HG03139 (cell line): ENCODE results near the gene TOR1AIP1.
"Not testable (repeated sequence)": the region's sequence is repeated elsewhere in the genome, so short reads cannot be mapped to it uniquely, and the experiment has no call there.

Experiments
- ATAC-seq: cut with Tn5 transposase; IDR thresholded peaks from one replicate; pipeline ENCODE4 v1.9.1; 2021; ENCODE audit not compliant: unreplicated experiment

TOR1AIP1 gene

DNA sequence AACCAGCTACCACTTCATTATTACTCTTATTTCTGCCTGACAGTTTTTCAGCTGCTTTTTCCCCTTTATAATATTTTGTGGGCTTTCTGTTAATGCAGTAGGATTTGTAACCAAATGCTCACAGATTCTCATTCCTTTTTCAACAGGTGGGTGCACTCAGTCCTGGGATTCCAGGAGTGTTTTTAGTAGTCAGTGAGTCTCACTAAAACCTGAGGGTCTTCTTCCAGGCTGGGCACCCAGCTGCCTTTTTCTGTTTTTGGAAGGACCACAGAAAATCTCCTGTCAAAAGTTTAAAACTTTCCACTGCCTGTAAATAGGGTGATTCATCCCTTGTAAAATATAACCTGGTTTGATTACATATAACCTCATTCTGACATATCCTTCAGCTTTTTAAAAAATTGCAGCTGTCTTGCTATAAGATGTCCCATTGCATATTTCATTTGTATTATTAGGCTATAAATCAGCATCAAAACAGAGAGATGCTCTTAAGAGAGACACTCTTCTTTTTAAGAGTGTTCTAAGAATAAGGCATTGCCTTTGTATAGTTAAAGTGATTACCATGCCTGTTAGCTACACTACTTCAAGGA, 55.7 kb downstream of the TOR1AIP1 start:
- ATAC-seq = no peak

DNA sequence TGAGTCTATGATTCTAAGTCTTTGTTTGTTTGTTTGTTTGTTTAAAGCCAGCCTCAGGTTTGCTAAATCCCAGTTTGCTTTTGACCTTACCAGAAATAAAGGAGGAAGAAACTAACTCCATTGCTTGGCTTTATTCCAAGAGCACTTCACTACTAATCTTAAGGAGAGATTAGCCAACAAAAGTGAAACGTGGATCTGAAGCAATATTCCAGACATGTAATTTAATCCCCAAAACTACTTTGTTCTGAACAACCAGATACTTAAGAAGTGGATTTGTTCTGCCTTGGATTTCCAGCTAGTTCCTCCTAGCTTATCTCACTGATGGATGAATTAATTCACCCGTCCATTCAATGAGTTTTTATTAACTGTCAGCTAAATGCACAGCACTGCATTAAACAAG, 56.7 kb downstream of the TOR1AIP1 start:
- ATAC-seq = no peak

DNA sequence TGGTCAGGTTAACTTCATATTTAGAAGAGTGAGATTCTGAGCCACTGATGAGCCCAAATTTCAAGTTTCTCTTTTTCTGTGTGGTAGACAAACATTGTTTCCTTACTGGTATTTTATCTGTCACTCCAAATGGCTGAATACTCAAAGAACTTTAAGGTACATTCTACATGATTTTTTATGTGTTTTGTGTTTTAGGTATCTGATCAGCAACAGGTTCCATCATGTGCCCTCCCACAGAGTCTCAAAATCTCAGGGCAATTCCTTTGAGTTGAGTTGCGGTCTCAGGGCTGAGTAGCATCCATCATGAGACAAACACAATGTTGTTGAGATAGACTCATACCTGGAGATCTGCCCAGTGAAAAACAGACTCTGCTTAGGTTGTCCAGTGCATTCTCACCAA, 57.9 kb downstream of the TOR1AIP1 start:
- ATAC-seq = no peak

DNA sequence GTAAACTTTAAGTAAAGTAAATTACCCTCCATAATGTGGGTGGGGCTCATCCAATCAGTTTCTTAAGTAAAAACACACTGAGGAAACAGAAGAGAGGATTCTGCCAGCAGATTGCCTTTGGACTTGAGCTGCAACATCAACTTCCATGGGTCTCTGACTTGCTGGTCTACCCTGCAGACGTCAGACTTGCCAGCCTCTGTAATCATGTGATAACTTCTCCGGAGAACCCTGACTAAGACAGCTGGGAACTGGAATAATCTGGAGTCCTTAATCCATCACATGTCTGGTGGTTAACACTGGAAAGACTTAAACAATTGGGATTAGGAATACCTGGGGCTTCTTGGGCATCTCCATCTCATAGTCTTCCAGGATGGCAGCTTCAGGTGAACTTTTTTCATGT, 59.4 kb downstream of the TOR1AIP1 start:
- no peak for ATAC-seq

DNA sequence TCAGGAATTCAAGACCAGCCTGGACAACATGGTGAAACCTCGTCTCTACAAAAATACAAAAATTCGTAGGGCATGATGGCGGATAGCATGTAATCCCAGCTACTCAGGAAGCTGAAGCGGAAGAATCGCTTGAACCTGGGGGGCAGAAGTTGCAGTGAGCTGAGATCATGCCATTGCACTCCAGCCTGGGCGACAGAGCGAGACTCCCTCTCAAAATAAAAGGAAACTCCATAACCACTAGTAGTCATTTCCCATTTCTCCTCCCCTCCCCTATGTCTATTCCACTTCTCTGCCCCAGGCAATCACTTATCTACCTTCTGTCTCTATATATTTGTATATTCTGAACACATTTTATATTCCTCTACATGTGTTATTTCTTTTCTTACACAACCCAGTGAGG, 68.6 kb downstream of the TOR1AIP1 start:
- no peak for ATAC-seq

DNA sequence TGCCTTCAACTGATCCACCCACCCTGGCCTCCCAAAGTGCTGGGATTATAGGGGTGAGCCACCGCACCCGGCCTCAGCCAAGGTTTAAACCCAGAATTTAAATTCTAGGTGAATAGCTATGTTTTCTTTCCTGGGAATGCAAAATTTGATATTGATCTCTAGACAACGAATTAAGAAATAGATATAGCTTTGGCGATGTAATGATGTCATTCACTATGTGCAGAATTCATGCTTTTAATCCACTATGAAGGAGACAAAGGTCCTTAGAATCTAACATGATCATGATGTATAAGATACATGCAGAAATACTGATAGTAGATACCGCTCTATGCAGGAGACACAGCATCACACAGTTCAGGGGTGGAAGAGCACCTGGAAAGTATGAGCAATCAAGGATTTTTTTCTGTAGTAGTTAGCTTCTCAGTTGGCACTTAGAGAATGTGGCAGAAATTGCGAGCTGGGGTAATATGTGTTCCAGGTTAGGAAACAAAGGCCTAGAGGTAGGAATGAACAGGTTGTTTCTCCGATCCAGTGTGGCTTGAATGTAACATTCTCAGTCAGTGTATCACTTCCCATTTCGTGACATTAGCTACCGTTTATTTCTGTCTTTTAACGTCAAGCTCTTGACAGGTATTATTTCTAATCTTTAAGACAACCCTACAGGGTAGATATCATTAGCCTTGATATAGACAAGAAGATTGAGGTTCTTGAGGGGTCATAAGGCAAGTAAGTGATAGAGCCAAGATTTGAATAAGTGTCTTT, 69.5 kb downstream of the TOR1AIP1 start:
- ATAC-seq = no peak

DNA sequence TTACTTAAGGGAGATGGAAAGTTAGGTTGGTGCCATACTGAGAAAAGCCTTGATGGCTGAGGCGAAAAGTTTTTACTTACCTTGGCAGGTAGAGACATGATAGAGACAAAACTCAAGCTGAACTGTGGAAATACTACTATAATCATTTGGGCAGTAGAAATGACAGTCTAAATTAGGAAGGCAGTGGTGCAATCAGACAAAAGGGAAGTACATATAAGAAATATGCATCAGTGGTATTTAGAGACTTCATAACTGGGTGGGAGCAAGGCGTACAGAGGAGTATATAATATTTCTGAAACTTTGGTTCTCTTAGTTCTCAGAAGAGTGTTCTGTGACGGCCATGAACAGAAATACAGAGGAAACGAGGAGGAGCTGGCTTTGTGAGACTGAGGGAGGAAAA, 70.1 kb downstream of the TOR1AIP1 start:
- ATAC-seq = no peak

DNA sequence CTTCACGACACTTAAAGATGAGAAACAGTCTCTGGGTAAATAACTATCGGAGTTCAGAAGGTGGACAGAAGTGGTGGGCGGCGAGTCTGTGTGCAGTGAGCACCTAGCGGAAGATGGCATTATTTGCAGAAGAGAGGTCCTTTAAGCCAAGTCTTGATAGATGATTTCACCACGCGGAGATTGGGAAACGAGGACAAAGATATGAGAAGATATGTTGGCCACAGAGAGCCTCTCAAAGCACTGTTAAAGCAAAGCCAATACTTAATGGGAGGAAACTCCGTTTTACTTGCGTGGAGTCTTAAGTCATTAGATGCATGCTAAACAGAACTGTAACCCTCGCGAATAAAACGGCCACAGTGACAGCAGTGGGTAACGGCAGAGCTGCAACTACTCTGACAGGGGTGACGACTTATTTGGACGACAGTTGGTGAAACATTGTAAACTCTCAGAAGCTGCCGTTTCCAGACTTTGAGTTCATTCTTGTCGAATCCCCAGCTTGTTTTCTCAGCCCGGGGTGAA, 71.9 kb downstream of the TOR1AIP1 start:
- peak; percentile 17 for ATAC-seq

DNA sequence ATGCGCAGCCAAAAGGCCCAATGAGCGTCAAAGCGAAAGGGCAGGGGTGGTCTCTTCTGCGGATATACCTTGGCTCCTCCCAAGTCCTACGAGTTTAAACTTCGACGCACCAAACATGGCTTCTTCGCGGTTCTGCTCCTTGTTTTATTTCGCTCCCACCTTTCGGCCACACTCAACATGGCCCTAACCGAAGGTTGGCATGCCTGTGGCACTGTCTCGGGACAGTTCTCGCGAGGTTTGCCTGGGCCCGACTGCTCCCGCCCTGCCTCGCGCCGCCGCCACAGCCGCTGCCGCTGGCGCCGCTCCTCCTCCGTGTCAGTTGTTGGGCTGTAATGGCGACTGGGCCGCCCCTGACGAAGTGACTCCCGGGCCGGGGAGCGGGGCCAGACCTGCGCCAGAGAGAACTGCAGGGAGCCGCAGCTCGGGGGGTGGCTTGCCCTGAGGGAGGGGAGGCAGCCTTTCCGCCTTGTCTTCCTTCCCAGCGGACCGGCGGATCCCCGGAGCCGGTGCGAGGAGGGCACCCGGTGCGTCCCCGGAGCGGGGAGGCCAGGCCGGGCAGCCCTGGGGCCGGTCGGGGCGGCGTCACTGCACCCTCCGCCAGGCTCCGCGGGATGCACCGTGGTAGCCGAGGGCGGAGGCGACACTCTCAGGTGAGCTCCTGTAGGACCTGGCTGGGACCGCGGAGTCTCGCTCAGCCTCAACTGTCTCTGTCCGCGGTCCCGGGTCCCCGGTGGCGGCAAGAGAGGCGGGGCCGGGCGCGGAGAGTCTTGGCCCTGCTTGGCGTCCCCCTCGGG, 72.6 kb downstream of the TOR1AIP1 start, which contains the start of gene CEP350:
Gene CEP350, plus strand, starts transcription at position 318 of the 794 bp plus-strand sequence. CDS start 31,372 bp downstream, outside the sequence.
- ATAC-seq = peak; percentile 90

DNA sequence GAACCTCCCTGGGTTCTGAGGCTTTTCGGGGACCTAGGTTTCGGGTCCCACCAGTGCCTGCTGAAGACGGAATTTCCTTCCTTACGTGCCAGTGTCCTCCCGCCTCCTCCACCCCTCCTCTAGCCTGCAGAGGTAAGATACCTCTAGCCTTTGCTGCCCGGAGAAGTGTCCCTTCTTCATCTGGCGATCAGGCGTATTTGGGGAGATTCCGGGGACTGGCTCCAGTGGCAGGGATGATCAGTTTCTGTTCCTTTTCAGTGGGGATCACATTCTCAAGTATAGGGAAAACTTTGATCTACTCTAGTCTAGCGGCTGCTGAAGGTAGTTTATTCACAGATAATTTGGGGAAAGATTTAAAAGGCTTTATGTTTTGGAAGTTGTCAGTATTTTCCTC, 73.2 kb downstream of the TOR1AIP1 start:
- no peak for ATAC-seq

DNA sequence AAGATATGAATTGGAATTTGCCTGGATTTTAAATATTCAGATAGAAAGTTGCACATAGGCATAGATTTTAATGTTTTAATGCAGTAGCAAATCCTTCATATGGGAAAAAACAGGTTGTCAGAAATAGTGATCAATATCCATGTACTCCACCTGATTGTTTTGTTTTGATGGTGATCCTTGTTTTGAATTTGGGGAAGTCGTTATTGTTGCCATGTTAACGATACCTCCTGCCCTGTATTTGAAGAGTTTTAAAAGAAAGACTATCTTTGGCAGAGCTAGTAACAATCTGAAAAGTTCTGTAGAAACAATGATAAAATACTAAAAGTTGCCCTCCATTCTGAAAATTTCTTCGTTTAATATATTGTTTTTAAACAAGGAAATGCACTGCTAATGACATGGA, 73.6 kb downstream of the TOR1AIP1 start:
- no peak for ATAC-seq

DNA sequence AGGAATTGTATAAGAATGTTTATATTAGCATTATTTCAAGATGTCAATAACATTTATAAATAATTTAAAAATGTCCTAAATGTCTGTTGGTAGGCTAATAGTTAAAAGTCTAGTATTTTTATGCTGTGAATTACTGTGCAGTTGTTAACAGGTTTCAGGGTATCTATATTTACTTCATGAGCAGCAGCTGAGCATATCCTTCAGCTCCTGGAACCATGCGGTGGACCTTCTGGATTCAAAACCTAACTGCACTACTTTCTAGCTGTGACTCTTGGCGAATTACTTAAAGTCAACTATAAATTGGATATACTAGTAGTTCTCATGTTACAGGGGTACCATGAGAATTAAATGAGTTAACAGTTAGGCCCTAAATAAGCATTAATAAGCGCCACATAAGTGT, 76.3 kb downstream of the TOR1AIP1 start:
- ATAC-seq = no peak

DNA sequence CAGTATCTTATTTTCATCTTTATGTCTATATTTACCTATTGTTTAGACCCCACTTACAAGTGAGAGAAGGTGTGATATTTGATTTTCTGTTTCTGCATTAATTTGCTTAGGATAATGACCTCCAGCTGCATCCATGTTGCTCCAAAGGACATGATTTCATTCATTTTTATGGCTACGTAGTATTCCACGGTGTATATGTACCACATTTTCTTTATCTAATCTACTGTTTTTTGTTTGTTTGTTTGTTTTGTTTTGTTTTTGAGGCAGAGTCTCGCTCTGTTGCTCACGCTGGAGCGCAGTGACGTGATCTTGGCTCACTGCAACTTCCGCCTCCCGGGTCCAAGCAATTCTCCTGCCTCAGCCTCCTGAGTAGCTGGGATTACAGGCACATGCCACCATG, 80.1 kb downstream of the TOR1AIP1 start:
- not testable (repeated sequence) for ATAC-seq

DNA sequence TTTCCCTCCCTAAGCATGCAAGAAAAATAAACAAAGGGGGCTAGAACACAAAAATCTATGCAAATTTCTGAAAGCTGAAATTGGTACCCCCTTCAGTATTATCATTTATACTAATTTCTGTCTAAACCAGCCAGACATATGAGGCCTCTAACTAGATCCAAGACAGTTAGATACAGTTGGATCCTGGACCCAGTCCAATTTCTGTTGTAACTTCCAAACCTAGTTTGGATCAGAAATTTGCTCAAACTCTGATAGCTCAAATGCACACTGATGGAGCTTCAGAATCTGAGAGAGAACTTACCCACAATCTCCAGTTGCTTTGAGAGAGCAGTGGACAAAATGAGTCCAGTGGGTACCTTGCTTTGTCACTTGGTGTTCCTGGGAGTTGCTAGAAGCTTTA, 84.5 kb downstream of the TOR1AIP1 start:
- ATAC-seq = no peak

DNA sequence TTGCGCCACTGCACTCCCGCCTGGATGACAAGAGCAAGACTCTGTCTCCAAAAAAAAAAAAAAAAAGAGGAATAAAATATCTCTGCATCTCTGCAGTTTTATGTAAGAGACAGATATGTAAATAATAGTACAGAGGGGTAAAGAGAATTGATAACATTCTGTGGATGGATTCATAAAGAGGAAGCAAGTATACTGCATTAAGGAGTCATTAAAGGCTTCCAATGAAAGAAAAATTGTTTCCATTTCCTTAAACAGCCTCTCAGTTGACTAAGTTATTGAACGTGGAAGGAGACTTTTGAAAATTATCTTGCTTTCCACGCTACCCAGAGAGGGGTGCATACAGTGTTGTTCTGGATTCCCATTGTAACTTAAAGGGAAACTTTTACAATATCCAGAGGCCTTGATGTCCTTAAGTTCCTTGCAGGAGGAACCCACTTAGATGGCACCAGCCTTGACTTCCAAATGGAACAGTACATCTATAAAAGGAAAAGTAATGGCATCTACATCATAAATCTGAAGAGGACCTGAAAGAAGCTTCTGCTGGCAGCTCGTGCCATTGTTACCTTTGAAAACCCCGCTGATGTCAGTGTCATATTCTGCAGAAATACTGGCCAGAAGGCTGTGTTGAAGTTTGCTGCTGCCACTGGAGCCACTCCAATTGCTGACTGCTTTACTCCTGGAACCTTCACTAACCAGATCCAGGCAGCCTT, 86.4 kb downstream of the TOR1AIP1 start:
- no peak for ATAC-seq

DNA sequence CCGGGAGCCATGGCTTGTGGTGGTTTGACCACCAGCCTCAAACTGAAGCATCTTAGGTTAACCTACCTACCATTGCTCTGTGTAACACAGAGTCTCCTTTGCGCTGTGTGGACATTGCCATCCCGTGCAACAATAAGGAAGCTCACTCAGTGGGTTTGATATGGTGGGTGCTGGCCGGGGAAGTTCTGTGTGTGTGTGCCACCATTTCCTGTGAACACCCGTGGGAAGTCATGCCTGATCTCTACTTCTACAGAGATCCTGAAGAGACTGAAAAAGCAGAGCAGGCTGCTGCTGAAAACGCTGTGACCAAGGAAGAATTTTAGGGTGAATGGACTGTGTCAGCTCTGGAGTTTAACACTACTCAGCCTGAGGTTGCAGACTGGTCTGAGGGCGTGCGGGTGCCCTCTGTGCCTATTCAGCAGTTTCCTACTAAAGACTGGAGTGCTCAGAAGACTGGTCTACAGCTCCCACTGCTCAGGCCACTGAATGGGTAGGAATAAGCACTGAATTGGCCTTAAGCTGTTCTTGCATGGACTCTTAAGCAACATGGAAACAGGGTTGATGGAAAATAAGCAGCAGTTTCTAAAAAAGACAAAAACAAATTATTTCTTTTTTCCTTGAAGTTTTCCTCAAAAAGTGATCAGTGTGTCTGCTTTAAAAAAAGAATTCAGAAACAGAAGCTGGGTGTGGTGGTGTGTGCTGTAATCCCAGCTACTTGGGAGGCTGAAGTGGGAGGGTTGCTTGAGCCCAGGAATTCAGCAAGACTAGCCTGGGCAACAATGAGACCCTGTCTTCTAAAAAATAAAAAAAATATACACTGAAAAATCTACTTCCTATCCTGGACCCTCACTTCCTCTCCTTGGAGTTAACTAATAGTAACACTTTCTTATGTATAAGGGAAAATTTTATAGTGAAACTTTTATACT, 87.2 kb downstream of the TOR1AIP1 start:
- ATAC-seq = no peak
